Skeletal muscle tissue (tissue), 4 donors: ENCODE measurements around the gene ATP10A. TPM values are rescaled to one million over a fixed set of nuclear protein-coding genes. Genes with fewer than 3 reads are reported as not detected.
A peak's percentile ranks its signal among the peaks of the same experiment; 100 is the strongest.
"Not testable (repeated sequence)": the region's sequence is repeated elsewhere in the genome, so short reads cannot be mapped to it uniquely, and the experiment has no call there.

Experiments
- H3K27ac ChIP-seq: one replicate; pipeline ENCODE4 v1.7.0; 2013; ENCODE audit warnings: mild to moderate bottlenecking, low read depth, low read length, inconsistent platforms
- H3K27me3 ChIP-seq, 3 donors: one replicate each; pipeline ENCODE4 v1.7.0; 2013; ENCODE audit warnings: low read length in 3 of 3; ENCODE audit not compliant: control insufficient read depth in 3 of 3, insufficient read depth in 3 of 3
- H3K36me3 ChIP-seq, 3 donors: one replicate each; pipeline ENCODE4 v1.7.0; 2013; ENCODE audit warnings: low read length in 3 of 3; ENCODE audit not compliant: control insufficient read depth in 3 of 3, insufficient read depth in 3 of 3
- H3K4me1 ChIP-seq, 3 donors: one replicate each; pipeline ENCODE4 v1.7.0; 2013; ENCODE audit warnings: low read length in 3 of 3, mild to moderate bottlenecking in 3 of 3; ENCODE audit not compliant: control insufficient read depth in 3 of 3, insufficient read depth in 3 of 3
- H3K4me3 ChIP-seq, 3 donors: one replicate each; pipeline ENCODE4 v1.7.0; 2013; ENCODE audit warnings: low read length in 3 of 3
- H3K9ac ChIP-seq, 3 donors: one replicate each; pipeline ENCODE4 v1.7.0; 2013; ENCODE audit warnings: low read length in 3 of 3, mild to moderate bottlenecking in 3 of 3, moderate library complexity in 2 of 3, low read depth in 1 of 3
- H3K9me3 ChIP-seq, 3 donors: one replicate each; pipeline ENCODE4 v1.7.0; 2013; ENCODE audit warnings: low read length in 3 of 3; ENCODE audit not compliant: control insufficient read depth in 3 of 3
- total RNA-seq: library from RNA; depleted of rRNA; stranded (reverse); fragments of >200 nt; gene quantifications from one replicate; pipeline ENCODE4 v1.2.3, GENCODE V29; 2014
- donor health status: Osteomylitis.

The ATP10A gene
- total RNA-seq, 1 donor from 2014 or later, result 7.8 TPM

DNA sequence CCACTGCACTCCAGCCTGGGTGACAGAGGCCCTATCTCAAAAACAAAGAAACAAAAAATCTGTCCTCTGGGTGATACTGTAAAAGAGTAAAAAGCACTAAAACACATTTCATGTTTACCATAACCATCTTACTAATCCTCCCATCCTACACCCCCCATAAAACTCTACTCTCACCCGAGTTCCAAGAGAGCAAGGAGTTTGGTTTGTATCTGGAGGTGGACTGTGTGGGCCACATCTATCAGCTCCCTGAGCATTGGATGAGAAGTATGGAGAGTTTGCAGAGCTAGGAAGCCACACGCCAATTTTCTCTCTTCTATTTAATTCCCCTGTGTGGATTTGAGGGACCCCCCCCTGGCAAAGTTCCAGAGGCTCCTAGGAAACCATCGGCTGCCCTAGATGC lies 80.0 kb downstream of the ATP10A start:
- Histone ChIP-seq H3K9me3 (no peaks in the 10 kb centered on the region), H3K27ac (no peak overlapping the region), H3K27me3 (no peaks in the 10 kb centered on the region), H3K4me3 (no peak overlapping the region), H3K4me1 (peaks cover 7 to 16% (median 14%) of the 10 kb centered on the region in 3 donors), H3K9ac (no peak overlapping the region), H3K36me3 (no peaks in the 10 kb centered on the region)

DNA sequence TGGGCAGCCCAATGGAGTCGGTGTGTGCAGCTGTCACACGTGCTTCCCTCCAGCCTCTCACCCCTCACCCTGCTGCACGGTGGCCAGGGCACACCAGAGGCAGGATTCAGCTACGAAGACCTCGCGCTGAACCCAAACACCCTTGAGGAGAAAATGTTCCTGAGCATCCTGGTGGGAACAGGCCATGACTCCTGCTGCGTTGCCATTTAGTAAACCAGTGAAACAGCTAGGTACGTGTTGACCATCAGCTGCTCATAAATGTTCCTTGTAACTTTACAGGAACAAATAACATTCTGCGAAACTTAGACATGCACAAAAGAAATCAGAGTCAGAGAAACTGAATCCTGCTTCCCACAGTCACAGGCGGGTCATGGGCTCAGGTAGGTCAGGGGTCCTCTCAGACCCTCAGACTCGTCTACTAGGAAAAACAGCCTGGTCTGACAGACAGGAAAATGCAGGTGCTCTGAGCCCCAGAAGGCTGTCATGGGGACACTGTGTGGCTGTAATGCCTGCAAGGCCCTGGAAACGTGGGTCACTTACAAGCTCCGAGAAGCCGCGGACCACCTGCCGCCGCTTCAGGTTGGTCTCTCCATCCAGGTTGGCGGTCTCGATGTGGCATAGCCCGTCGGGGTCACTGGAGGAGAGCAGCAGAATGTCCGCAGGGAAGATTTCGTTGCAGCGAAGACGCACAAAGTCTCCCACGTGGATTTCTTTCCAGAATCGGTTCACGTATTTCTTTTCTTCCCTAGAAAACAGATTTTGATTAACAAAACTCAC lies 82.5 kb downstream of the ATP10A start:
- no peaks in the 10 kb centered on the region for H3K27me3 ChIP-seq
- peaks cover 6 to 12% (median 10%) of the 10 kb centered on the region in 3 donors for H3K4me1 ChIP-seq
- no peak overlapping the region for H3K4me3 ChIP-seq
- H3K9ac ChIP-seq, result no peak overlapping the region
- no peak overlapping the region for H3K27ac ChIP-seq
- no peaks in the 10 kb centered on the region for H3K9me3 ChIP-seq
- H3K36me3 ChIP-seq, result no peaks in the 10 kb centered on the region

DNA sequence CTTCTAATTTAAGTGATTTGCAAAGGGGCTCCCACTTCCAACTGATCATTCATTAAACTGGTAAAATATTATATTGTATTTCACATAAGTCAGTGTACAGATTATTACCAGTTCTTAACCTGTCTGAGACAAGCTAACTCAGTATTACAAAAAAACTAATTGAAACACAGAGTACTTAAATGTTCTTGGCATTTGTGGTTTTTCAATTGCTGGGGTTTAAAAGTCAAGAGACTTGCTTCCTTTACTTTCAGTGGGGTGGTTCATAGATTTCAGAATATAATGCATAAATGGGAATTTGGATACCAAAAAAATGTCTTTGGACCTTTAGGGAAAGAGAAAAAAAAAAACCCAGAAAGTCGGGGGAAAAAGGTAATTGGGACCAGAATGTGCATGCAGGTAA lies 85.0 kb downstream of the ATP10A start:
- peaks cover 8 to 12% (median 10%) of the 10 kb centered on the region in 3 donors for H3K4me1 ChIP-seq
- no peak overlapping the region for H3K9ac ChIP-seq
- H3K36me3 ChIP-seq, result no peaks in the 10 kb centered on the region
- H3K4me3 ChIP-seq, result no peak overlapping the region
- H3K9me3 ChIP-seq, result no peaks in the 10 kb centered on the region
- no peak overlapping the region for H3K27ac ChIP-seq
- H3K27me3 ChIP-seq, result no peaks in the 10 kb centered on the region

DNA sequence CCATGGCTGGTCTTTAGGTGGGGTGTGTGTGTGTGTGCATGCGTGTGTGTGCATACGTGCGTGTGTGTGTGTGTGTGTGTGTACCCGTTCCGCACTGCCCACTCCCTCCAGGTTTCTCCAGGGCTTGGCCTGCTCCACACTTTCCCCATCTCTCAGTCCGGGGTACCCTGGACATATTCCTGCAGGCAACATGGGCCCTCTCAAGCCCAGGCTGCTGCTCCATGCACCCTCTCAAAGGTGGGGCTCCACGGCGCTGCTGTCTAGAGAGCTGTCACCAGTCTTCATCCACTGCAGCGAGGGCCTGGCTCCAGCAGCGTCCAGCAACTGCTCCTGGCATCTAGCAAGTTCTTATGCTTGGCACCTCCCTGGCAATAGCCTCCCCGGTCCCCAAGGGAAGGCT lies 86.1 kb downstream of the ATP10A start:
- no peak overlapping the region for H3K4me3 ChIP-seq
- H3K27me3 ChIP-seq, result no peaks in the 10 kb centered on the region
- H3K36me3 ChIP-seq, result no peaks in the 10 kb centered on the region
- H3K9me3 ChIP-seq, result no peaks in the 10 kb centered on the region
- H3K9ac ChIP-seq, result no peak overlapping the region
- H3K27ac ChIP-seq, result no peak overlapping the region
- H3K4me1 ChIP-seq, result peaks cover 8 to 12% (median 10%) of the 10 kb centered on the region in 3 donors

DNA sequence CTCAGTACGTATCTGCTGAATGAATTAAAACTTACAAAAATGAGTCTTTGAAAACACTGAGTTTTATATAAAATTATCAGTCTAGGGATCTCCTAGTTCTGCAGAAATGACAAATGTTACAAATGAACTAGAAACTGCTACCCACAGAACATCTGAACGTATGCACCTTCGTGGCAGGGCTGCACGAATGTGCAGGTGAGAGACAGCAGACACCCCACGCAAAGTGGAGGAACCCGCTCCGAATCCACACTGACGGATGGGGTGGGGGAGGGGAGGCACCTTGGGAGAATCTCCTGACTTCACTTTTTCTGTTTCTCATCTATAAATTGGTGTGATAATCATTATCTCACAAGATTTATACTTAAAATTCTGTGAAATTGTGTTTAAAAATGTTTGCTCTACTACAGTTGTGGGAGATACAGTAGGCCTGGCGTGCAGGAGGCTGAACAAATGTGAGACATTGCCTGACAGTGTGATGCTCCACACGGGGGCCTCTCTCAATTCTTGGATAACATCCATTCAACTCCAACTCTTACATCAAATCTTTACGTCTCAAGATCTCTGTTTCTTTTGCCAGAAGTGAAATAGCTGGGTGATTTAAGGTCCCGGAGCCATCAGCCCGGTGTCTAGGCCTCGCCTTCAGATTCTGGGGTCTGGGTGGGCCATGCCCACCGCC lies 86.9 kb downstream of the ATP10A start:
- peaks cover 8 to 12% (median 10%) of the 10 kb centered on the region in 3 donors for H3K4me1 ChIP-seq
- H3K36me3 ChIP-seq, result no peaks in the 10 kb centered on the region
- no peak overlapping the region for H3K9ac ChIP-seq
- peak overlapping the region in 1 of 3 donors; percentile 27 for H3K4me3 ChIP-seq
- no peaks in the 10 kb centered on the region for H3K9me3 ChIP-seq
- peak overlapping the region; percentile 19 for H3K27ac ChIP-seq
- H3K27me3 ChIP-seq, result no peaks in the 10 kb centered on the region

DNA sequence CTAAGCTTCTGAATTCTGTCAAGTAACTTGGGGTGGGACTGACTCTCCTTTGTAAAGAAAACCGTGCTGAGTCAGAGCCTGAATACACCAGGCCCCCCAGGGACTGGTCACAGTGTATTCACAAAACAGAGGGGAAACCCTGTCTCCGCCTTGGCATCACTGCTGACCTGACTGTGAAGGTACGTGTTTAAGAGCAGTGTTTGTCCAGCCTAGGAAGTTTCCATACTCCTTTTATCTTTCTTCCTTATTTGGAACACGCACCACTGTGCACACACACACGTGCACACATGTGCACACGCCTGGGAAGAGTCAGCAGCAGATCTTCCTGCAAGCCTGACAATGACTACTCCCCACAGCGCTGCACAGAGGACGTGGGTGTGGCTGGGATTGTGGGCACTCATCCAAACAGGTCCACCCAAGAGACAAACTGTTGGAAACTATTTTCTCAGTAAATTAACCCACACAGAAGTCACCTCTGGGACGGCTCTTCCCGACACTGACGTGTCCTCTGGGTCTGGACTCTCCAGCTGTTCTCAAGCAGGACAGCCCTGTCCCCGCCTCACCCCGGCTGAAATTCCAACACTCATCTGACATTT lies 87.7 kb downstream of the ATP10A start:
- no peaks in the 10 kb centered on the region for H3K27me3 ChIP-seq

DNA sequence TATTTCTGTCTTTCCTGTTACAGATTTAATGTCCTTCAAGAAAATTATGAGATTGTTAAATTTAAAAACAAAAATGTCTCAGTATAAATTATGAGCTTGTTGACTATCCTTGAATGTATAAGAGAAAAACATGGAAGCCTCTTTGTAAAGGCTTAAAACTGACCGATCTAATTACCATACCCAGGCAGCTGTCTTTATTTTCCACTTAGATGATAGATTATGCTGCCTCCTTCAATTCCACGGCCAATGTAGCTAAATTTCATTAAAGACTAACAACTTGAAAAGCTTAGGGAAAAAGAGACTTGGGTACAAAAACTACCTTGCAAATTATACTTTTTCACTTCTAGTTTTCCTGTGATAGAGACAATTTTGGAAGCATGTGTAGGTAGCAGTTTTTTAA lies 88.3 kb downstream of the ATP10A start:
- H3K4me3 ChIP-seq, result no peak overlapping the region
- H3K9ac ChIP-seq, result no peak overlapping the region
- H3K4me1 ChIP-seq, result peaks cover 8 to 12% (median 10%) of the 10 kb centered on the region in 3 donors
- H3K36me3 ChIP-seq, result no peaks in the 10 kb centered on the region
- no peaks in the 10 kb centered on the region for H3K27me3 ChIP-seq
- H3K9me3 ChIP-seq, result no peaks in the 10 kb centered on the region
- H3K27ac ChIP-seq, result no peak overlapping the region

More for the DNA sequence above, 87.7 kb downstream of the ATP10A start:
- Histone ChIP-seq H3K36me3 (no peaks in the 10 kb centered on the region), H3K4me1 (peaks cover 8 to 12% (median 10%) of the 10 kb centered on the region in 3 donors), H3K4me3 (peak overlapping the region in 1 of 3 donors; percentile 27), H3K9ac (peak overlapping the region in 1 of 3 donors; percentile 17), H3K9me3 (no peaks in the 10 kb centered on the region), H3K27ac (peak overlapping the region; percentile 19)

DNA sequence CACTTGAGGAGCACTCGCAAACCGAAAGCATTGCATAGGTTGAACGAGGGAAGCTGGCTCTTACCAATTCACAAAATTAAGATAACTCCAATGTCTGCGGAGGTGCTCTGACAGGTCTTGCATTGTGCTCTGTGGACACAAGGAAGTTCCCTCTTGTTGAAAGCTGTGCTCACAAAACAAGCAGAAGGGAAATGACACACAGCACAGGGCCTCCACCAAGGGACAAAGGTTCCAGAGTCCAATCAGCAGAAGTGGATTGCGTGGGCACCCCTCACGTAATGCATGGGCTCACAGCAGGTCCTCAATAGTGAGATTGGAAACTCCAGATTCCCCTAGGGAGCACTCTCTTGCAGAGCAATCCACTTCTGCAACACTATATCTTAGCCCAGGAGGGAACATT lies 89.9 kb downstream of the ATP10A start:
- Histone ChIP-seq H3K4me1 (peaks cover 8 to 12% (median 10%) of the 10 kb centered on the region in 3 donors), H3K27ac (no peak overlapping the region), H3K27me3 (no peaks in the 10 kb centered on the region), H3K9ac (no peak overlapping the region), H3K9me3 (no peaks in the 10 kb centered on the region), H3K4me3 (no peak overlapping the region), H3K36me3 (no peaks in the 10 kb centered on the region)

DNA sequence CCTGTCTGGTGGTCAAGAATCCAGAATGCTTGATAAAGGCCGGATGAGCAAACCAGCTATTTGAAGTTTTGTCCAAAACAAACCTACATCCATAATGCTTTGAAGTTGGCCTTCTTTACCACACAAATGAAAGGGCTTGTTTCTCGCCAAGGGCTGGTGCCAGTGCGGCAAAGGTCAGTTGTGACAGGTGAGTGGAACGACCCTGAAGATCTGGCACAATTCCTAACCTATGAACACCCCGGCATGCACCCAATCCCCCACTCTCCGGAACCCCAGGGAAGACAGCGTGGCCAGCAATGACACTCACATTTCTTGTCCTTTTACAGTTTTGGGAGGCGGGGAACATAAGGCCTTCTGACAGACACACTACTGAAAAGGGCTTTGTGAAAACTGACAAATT lies 90.6 kb downstream of the ATP10A start:
- Histone ChIP-seq H3K36me3 (no peaks in the 10 kb centered on the region), H3K9me3 (no peaks in the 10 kb centered on the region), H3K27ac (no peak overlapping the region), H3K4me1 (peaks cover 8 to 12% (median 10%) of the 10 kb centered on the region in 3 donors), H3K27me3 (no peaks in the 10 kb centered on the region), H3K9ac (no peak overlapping the region), H3K4me3 (no peak overlapping the region)

DNA sequence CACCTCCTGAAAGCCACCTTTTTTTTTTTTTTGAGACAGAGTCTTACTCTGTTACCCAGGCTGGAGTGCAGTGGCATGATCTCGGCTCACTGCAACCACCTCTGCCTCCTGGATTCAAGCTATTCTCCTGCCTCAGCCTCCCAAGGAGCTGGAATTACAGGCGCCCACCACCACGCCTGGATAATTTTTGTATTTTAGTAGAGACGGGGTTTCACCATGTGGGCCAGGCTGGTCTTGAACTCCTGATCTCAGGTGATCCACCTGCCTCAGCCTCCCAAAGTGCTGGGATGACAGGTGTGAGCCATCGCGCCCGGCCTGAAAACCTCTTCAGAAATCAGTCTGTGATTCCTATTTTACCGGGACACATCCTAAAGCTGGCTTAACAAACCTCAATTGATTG lies 91.4 kb downstream of the ATP10A start:
- not testable (repeated sequence) for H3K27ac ChIP-seq, H3K9ac ChIP-seq, H3K4me3 ChIP-seq, H3K36me3 ChIP-seq, H3K27me3 ChIP-seq, H3K9me3 ChIP-seq
- H3K4me1 ChIP-seq, result peaks cover 10 to 16% (median 13%) of the 10 kb centered on the region in 3 donors
